ENCODE measurements around the gene ACTRT2. TPM values are rescaled to one million over a fixed set of nuclear protein-coding genes. Genes with fewer than 3 reads are reported as not detected.

ACTRT2 gene
- total RNA-seq, 1 experiment from 2014 or later: not detected

DNA sequence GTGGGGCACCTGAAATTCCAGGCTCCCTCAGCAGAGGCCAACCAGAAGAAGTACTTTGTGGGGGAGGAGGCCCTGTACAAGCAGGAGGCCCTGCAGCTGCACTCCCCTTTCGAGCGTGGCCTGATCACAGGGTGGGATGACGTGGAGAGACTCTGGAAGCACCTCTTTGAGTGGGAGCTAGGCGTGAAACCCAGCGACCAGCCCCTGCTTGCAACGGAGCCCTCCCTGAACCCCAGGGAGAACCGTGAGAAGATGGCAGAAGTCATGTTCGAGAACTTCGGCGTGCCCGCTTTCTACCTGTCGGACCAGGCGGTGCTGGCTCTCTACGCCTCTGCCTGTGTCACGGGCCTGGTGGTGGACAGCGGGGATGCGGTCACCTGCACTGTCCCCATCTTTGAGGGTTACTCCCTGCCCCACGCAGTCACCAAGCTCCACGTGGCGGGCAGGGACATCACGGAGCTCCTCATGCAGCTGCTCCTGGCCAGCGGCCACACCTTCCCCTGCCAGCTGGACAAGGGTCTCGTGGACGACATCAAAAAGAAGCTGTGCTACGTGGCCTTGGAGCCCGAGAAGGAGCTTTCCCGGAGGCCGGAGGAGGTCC is 634 bp downstream of the ACTRT2 start:
- DNase-seq: no peak
- no peaks in the 10 kb centered on the region for H3K79me2 ChIP-seq (ENCODE audit: low read length)
- no peak overlapping the region for H3K4me3 ChIP-seq (ENCODE audit: low read length)

DNA sequence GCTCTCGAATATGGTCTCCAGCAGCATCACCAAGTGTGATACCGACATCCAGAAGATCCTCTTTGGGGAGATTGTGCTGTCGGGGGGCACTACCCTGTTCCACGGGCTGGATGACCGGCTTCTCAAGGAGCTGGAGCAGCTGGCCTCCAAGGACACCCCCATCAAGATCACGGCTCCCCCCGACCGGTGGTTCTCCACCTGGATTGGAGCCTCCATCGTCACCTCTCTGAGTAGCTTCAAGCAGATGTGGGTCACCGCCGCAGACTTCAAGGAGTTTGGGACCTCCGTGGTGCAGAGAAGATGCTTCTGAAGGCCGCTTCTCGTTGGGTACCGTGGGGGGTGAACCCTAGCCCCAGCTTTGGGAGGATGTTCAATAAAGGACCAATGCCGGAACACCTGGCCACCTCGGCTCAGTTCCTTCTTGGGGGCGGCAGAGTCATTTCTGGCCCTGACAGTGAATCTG is 1.3 kb downstream of the ACTRT2 start:
- no peaks in the 10 kb centered on the region for H3K4me1 ChIP-seq (ENCODE audit: low read length)
- H3K79me2 ChIP-seq (ENCODE audit: low read length): no peaks in the 10 kb centered on the region
- no peak overlapping the region for H3K27ac ChIP-seq (ENCODE audit: low read length)
- H3K9ac ChIP-seq (ENCODE audit: low read length): no peak overlapping the region
- no peak overlapping the region for H3K4me2 ChIP-seq (ENCODE audit: low read depth, low read length, poor library complexity, severe bottlenecking)
- no peaks in the 10 kb centered on the region for H3K36me3 ChIP-seq (ENCODE audit: insufficient read depth, low read length)
- H3K4me3 ChIP-seq (ENCODE audit: low read length): no peak overlapping the region
- no peaks in the 10 kb centered on the region for H3K27me3 ChIP-seq (ENCODE audit: low read length)
- no peaks in the 10 kb centered on the region for H4K20me1 ChIP-seq (ENCODE audit: insufficient read depth, low read depth, low read length)
- H3K9me3 ChIP-seq (ENCODE audit: low read length): no peaks in the 10 kb centered on the region
- no peak for DNase-seq
- H2AFZ ChIP-seq (ENCODE audit: low read length): no peak overlapping the region
- H3K9me2 ChIP-seq (replicated peaks; ENCODE audit: insufficient read depth, low read length): no peaks in the 10 kb centered on the region

More for the DNA sequence above, 634 bp downstream of the ACTRT2 start:
- no peaks in the 10 kb centered on the region for H3K4me1 ChIP-seq (ENCODE audit: low read length)
- no peak overlapping the region for H3K27ac ChIP-seq (ENCODE audit: low read length)
- no peaks in the 10 kb centered on the region for H3K36me3 ChIP-seq (ENCODE audit: insufficient read depth, low read length)
- no peaks in the 10 kb centered on the region for H4K20me1 ChIP-seq (ENCODE audit: insufficient read depth, low read depth, low read length)
- no peak overlapping the region for H3K4me2 ChIP-seq (ENCODE audit: low read depth, low read length, poor library complexity, severe bottlenecking)
- no peaks in the 10 kb centered on the region for H3K9me3 ChIP-seq (ENCODE audit: low read length)
- H3K9me2 ChIP-seq (replicated peaks; ENCODE audit: insufficient read depth, low read length): no peaks in the 10 kb centered on the region
- H2AFZ ChIP-seq (ENCODE audit: low read length): no peak overlapping the region
- H3K27me3 ChIP-seq (ENCODE audit: low read length): no peaks in the 10 kb centered on the region
- H3K9ac ChIP-seq (ENCODE audit: low read length): no peak overlapping the region

DNA sequence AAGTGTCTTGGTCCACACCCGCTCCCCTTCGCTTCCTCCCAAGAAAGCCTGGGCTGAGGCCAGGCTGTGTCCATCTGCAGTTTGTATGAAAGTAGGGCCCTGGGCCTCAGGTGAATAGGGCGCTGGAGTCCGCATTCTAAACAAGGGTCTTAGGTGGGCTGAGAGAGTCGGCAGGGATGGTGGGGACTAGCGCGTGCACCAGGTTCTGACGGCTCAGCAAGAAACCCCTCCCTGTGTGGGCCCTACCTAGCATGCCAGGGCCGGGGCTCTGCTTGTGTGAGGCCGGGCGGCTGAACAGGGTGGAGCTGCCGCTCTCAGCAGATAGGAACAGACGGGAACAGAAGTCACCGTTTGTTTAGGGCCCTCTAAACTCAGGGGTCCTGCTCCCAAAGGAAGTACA is 1.7 kb downstream of the ACTRT2 start:
- H3K4me1 ChIP-seq (ENCODE audit: low read length): no peaks in the 10 kb centered on the region
- no peak for DNase-seq

DNA sequence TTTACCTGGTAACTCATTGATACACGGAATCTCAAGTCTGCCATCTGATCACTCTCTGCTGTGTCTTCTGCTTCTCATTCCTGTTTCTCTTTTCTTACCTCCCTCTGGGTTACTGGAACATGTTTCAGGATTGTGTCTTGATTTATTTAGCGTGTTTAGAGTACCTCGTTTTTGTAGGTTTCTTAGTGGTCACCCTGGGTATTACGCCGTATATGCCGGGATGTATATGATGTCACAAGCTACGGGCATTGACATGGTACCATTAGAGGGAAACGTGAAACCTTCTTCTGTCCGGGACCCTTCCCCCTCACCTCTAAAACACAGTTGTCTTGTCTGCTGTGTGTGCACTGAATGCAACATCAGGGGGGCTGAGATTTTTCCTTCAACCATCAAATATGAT is 2.8 kb downstream of the ACTRT2 start:
- Histone ChIP-seq H3K27ac (ENCODE audit: low read length) (no peak overlapping the region), H3K4me1 (ENCODE audit: low read length) (no peaks in the 10 kb centered on the region), H3K9ac (ENCODE audit: low read length) (no peak overlapping the region), H3K79me2 (ENCODE audit: low read length) (no peaks in the 10 kb centered on the region), H3K9me2 (replicated peaks; ENCODE audit: insufficient read depth, low read length) (no peaks in the 10 kb centered on the region), H3K4me3 (ENCODE audit: low read length) (no peak overlapping the region), H3K4me2 (ENCODE audit: low read depth, low read length, poor library complexity, severe bottlenecking) (no peak overlapping the region), H3K36me3 (ENCODE audit: insufficient read depth, low read length) (no peaks in the 10 kb centered on the region), H3K27me3 (ENCODE audit: low read length) (no peaks in the 10 kb centered on the region), H3K9me3 (ENCODE audit: low read length) (no peaks in the 10 kb centered on the region), H4K20me1 (ENCODE audit: insufficient read depth, low read depth, low read length) (no peaks in the 10 kb centered on the region), H2AFZ (ENCODE audit: low read length) (no peak overlapping the region)
- DNase-seq: no peak

More for the DNA sequence above, 1.7 kb downstream of the ACTRT2 start:
- Histone ChIP-seq H3K4me3 (ENCODE audit: low read length) (no peak overlapping the region), H3K9me2 (replicated peaks; ENCODE audit: insufficient read depth, low read length) (no peaks in the 10 kb centered on the region), H3K27me3 (ENCODE audit: low read length) (no peaks in the 10 kb centered on the region), H3K79me2 (ENCODE audit: low read length) (no peaks in the 10 kb centered on the region), H3K9me3 (ENCODE audit: low read length) (no peaks in the 10 kb centered on the region), H3K36me3 (ENCODE audit: insufficient read depth, low read length) (no peaks in the 10 kb centered on the region), H3K4me2 (ENCODE audit: low read depth, low read length, poor library complexity, severe bottlenecking) (no peak overlapping the region), H4K20me1 (ENCODE audit: insufficient read depth, low read depth, low read length) (no peaks in the 10 kb centered on the region), H3K27ac (ENCODE audit: low read length) (no peak overlapping the region), H2AFZ (ENCODE audit: low read length) (no peak overlapping the region), H3K9ac (ENCODE audit: low read length) (no peak overlapping the region)

DNA sequence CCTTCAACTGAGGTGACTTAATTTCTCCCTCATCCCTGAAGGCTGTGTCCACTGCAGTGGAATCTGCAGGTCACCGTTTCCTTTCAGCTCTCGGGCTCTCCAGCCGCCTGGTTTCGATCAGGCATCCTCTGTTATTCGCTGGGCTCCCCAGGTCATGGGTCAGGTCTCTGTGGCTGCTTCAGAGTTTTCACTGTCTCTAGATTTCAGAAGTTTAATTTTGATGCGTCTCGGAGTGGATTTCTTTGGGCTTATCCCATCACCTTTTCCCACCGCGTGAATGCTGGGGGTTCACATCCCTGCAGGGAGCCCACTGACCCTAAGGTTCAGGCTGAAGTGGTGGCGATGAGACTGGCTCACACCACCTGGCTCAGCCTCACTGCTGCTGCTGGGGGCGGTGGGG is 3.3 kb downstream of the ACTRT2 start:
- no peak overlapping the region for H2AFZ ChIP-seq (ENCODE audit: low read length)
- H3K9ac ChIP-seq (ENCODE audit: low read length): no peak overlapping the region
- no peak overlapping the region for H3K4me2 ChIP-seq (ENCODE audit: low read depth, low read length, poor library complexity, severe bottlenecking)
- no peaks in the 10 kb centered on the region for H3K9me2 ChIP-seq (replicated peaks; ENCODE audit: insufficient read depth, low read length)
- no peaks in the 10 kb centered on the region for H3K9me3 ChIP-seq (ENCODE audit: low read length)
- no peaks in the 10 kb centered on the region for H3K79me2 ChIP-seq (ENCODE audit: low read length)
- no peaks in the 10 kb centered on the region for H4K20me1 ChIP-seq (ENCODE audit: insufficient read depth, low read depth, low read length)
- H3K27me3 ChIP-seq (ENCODE audit: low read length): no peaks in the 10 kb centered on the region
- H3K4me3 ChIP-seq (ENCODE audit: low read length): no peak overlapping the region
- H3K4me1 ChIP-seq (ENCODE audit: low read length): no peaks in the 10 kb centered on the region
- no peaks in the 10 kb centered on the region for H3K36me3 ChIP-seq (ENCODE audit: insufficient read depth, low read length)
- no peak overlapping the region for H3K27ac ChIP-seq (ENCODE audit: low read length)
- DNase-seq: no peak

DNA sequence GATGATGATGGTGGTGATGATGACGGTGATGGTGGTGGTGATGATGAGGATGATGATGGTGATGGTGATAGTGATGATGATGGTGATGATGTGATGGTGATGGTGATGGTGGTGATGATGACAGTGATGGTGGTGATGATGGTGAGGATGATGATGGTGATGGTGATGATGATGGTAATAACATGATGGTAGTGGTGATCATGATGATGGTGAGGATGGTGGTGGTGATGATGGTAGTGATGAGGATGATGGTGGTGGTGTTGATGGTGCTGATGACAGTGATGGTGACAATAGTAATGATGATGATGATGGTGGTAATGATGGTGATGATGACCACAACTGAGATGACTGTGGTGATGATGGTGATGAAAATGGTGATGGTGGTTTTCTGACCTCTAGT is 4.9 kb downstream of the ACTRT2 start:
- H3K9ac ChIP-seq (ENCODE audit: low read length): no peak overlapping the region
- H2AFZ ChIP-seq (ENCODE audit: low read length): no peak overlapping the region
- H4K20me1 ChIP-seq (ENCODE audit: insufficient read depth, low read depth, low read length): no peaks in the 10 kb centered on the region
- no peak overlapping the region for H3K4me3 ChIP-seq (ENCODE audit: low read length)
- H3K27me3 ChIP-seq (ENCODE audit: low read length): no peaks in the 10 kb centered on the region
- H3K36me3 ChIP-seq (ENCODE audit: insufficient read depth, low read length): no peaks in the 10 kb centered on the region
- no peak for DNase-seq
- H3K4me2 ChIP-seq (ENCODE audit: low read depth, low read length, poor library complexity, severe bottlenecking): no peak overlapping the region
- H3K79me2 ChIP-seq (ENCODE audit: low read length): no peaks in the 10 kb centered on the region
- no peaks in the 10 kb centered on the region for H3K9me2 ChIP-seq (replicated peaks; ENCODE audit: insufficient read depth, low read length)
- no peak overlapping the region for H3K27ac ChIP-seq (ENCODE audit: low read length)
- no peaks in the 10 kb centered on the region for H3K9me3 ChIP-seq (ENCODE audit: low read length)
- H3K4me1 ChIP-seq (ENCODE audit: low read length): no peaks in the 10 kb centered on the region

DNA sequence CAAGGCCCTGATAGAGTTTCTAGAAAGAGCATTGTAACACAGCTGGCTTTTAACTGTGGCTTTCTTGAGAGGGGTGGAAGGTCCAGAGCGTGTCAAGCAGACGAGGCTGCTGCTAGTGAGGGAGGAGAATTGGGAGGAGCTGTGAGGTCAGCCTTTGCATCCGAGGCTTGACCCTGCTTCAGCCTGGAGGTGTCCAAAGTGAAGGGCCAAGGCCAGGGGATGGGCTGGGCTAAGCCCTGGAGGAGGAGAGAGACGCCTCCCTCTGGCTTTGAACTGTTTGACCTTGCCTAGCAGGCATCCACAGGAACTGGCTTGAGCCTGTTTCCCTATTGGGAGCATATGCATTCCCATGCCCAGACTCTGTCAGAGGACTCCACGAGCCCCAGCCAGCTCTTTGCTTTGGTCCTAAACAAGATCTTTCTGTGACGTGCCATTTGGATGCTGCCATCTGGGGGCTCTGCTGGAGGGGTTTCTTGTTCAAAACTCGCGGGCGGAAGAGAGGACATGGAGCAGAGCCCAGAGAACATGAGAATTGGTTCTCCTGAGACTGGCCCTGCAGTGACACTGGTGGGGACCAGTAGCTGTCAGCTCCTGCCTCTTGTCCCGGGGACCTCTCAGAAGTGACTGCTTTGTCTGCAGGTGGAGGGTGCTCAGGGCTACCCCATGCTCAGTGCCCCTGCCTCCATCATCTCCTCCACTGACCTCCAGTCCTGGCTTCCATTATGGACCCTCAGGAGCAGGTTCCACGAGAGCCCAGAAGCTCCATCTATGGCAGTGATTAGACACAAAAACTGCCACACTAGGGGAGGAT is 5.5 kb downstream of the ACTRT2 start:
- Histone ChIP-seq H3K27me3 (ENCODE audit: low read length) (no peaks in the 10 kb centered on the region), H3K4me3 (ENCODE audit: low read length) (no peak overlapping the region), H3K4me2 (ENCODE audit: low read depth, low read length, poor library complexity, severe bottlenecking) (no peak overlapping the region), H3K36me3 (ENCODE audit: insufficient read depth, low read length) (no peaks in the 10 kb centered on the region), H3K79me2 (ENCODE audit: low read length) (no peaks in the 10 kb centered on the region), H4K20me1 (ENCODE audit: insufficient read depth, low read depth, low read length) (no peaks in the 10 kb centered on the region), H3K27ac (ENCODE audit: low read length) (no peak overlapping the region), H2AFZ (ENCODE audit: low read length) (no peak overlapping the region), H3K4me1 (ENCODE audit: low read length) (no peaks in the 10 kb centered on the region), H3K9ac (ENCODE audit: low read length) (no peak overlapping the region), H3K9me3 (ENCODE audit: low read length) (no peaks in the 10 kb centered on the region), H3K9me2 (replicated peaks; ENCODE audit: insufficient read depth, low read length) (no peaks in the 10 kb centered on the region)
- DNase-seq: no peak

DNA sequence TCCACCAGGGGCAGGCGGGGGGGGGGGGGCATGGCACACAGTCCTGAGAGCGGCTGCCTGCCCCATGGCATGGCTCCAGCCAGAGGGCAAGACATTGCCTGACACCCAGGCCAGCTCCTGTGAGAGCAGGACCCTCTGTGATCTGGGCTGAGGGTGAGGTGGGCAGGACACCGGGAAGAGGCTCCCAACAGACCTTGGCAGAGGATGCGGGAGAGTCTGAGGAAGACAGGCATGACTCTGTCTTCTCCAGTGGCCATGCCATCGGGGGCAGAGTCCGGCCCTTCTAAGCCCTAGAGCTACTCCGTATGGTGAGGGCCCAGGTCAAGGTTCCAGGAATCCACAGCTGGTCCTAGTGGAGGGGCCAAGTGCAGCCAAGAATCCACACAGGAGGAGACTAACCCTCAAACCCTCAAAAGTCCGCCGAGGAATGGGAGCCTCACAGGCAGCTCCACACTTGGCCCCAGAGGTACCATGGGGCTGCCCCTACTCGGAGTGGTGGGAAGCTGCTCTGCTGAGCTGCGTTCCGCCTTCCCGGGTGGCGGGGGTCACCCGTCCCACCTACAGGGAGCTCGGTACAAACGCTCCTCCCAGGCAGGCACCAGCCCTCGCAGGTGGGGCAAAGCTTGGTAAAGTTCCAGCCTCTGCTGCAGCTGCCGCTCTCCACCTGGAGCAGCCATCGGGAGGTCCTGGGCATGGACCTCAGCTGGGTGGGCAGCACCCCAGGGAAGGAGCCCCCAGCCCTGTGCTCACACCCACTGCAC is 6.5 kb downstream of the ACTRT2 start:
- no peaks in the 10 kb centered on the region for H3K9me3 ChIP-seq (ENCODE audit: low read length)
- DNase-seq: no peak

More for the DNA sequence above, 6.5 kb downstream of the ACTRT2 start:
- Histone ChIP-seq H3K9ac (ENCODE audit: low read length) (no peak overlapping the region), H3K79me2 (ENCODE audit: low read length) (no peaks in the 10 kb centered on the region), H2AFZ (ENCODE audit: low read length) (no peak overlapping the region), H3K27ac (ENCODE audit: low read length) (no peak overlapping the region), H3K4me3 (ENCODE audit: low read length) (no peak overlapping the region), H3K36me3 (ENCODE audit: insufficient read depth, low read length) (no peaks in the 10 kb centered on the region), H3K4me1 (ENCODE audit: low read length) (no peaks in the 10 kb centered on the region), H3K4me2 (ENCODE audit: low read depth, low read length, poor library complexity, severe bottlenecking) (no peak overlapping the region), H4K20me1 (ENCODE audit: insufficient read depth, low read depth, low read length) (no peaks in the 10 kb centered on the region), H3K9me2 (replicated peaks; ENCODE audit: insufficient read depth, low read length) (no peaks in the 10 kb centered on the region), H3K27me3 (ENCODE audit: low read length) (no peaks in the 10 kb centered on the region)
